ENCODE results near the gene AUP1. TPM values are rescaled to one million over a fixed set of nuclear protein-coding genes. Genes with fewer than 3 reads are reported as not detected.
A peak's percentile ranks its signal among the peaks of the same experiment; 100 is the strongest.

The AUP1 gene
- total RNA-seq, 4 donors from 2014 or later = 62.7 to 92.1 (median 86.2) TPM

- Histone ChIP-seq H3K36me3 (peaks cover 0 to 22% of the 10 kb centered on the region in 2 donors), H3K4me1 (peaks cover 0 to 56% (median 18%) of the 10 kb centered on the region in 3 donors), H3K27me3 (peaks cover 76% of the 10 kb centered on the region), H3K9me3 (no peaks in the 10 kb centered on the region), H3K27ac (peak within 1 kb of the TSS; percentile 96 to 99 (median 96)), H3K4me3 (peak within 1 kb of the TSS; percentile 86 to 92)
- peak in 2 of 4 experiments; percentile 3 to 40 for TF ChIP-seq CTCF (IDR thresholded peaks at IDR 0.05)
- TF ChIP-seq POLR2AphosphoS5 (IDR thresholded peaks at IDR 0.05) = peak; percentile 76
- TF ChIP-seq POLR2A (IDR thresholded peaks at IDR 0.05) = peak; percentile 35 to 51
- no peak for TF ChIP-seq EP300 (IDR thresholded peaks at IDR 0.05)
- WGBS, 2 donors (ENCODE audit: low coverage in 1 of 2) = no CpG with 5 or more reads among the region's 56 CpGs
- ATAC-seq = peak; percentile 97
Observed at GRCh38 chr2:74507145-74507925, 22.2 kb downstream of the AUP1 start, which contains the start of gene PCGF1. PCGF1 (minus strand) TSS chr2:74507695; CDS start chr2:74507668, 27 bp downstream.

- peaks cover 76% of the 10 kb centered on the region for H3K27me3 ChIP-seq
- peaks cover 0 to 22% of the 10 kb centered on the region in 2 donors for H3K36me3 ChIP-seq
- TF ChIP-seq CTCF (IDR thresholded peaks at IDR 0.05) (no peak), POLR2A (IDR thresholded peaks at IDR 0.05) (no peak), POLR2AphosphoS5 (IDR thresholded peaks at IDR 0.05) (no peak), EP300 (IDR thresholded peaks at IDR 0.05) (no peak)
- H3K27ac ChIP-seq = no peak overlapping the region
- H3K4me1 ChIP-seq = peaks cover 0 to 60% (median 18%) of the 10 kb centered on the region in 3 donors
- WGBS, 2 donors (ENCODE audit: low coverage in 1 of 2) = 92 to 100% methylated on average over 3 to 5 of the region's 14 CpGs
- H3K4me3 ChIP-seq = no peak overlapping the region
- no peak for ATAC-seq
- H3K9me3 ChIP-seq = no peaks in the 10 kb centered on the region
Observed at GRCh38 chr2:74505448-74506246, 23.9 kb downstream of the AUP1 start.

GRCh38 chr2:74504591-74504990 lies 24.9 kb downstream of the AUP1 start:
- H3K27me3 ChIP-seq = peaks cover 76% of the 10 kb centered on the region
- ATAC-seq = no peak
- H3K36me3 ChIP-seq = peaks cover 0 to 22% of the 10 kb centered on the region in 2 donors
- H3K27ac ChIP-seq = no peak overlapping the region
- no peaks in the 10 kb centered on the region for H3K9me3 ChIP-seq
- no peak overlapping the region for H3K4me3 ChIP-seq
- 100% methylated on average over 3 of the region's 3 CpGs; no CpG with 5 or more reads in 1 of the 2 donors for WGBS, 2 donors (ENCODE audit: low coverage in 1 of 2)
- TF ChIP-seq POLR2A (IDR thresholded peaks at IDR 0.05) = no peak
- no peak for TF ChIP-seq CTCF (IDR thresholded peaks at IDR 0.05)
- TF ChIP-seq EP300 (IDR thresholded peaks at IDR 0.05) = no peak
- TF ChIP-seq POLR2AphosphoS5 (IDR thresholded peaks at IDR 0.05) = no peak
- peaks cover 0 to 65% (median 20%) of the 10 kb centered on the region in 3 donors for H3K4me1 ChIP-seq

GRCh38 chr2:74503506-74504475 lies 25.7 kb downstream of the AUP1 start:
- no peak for TF ChIP-seq POLR2AphosphoS5 (IDR thresholded peaks at IDR 0.05)
- no peak for TF ChIP-seq EP300 (IDR thresholded peaks at IDR 0.05)
- TF ChIP-seq POLR2A (IDR thresholded peaks at IDR 0.05) = no peak
- no peak for TF ChIP-seq CTCF (IDR thresholded peaks at IDR 0.05)
- Histone ChIP-seq H3K9me3 (no peaks in the 10 kb centered on the region), H3K27me3 (peaks cover 79% of the 10 kb centered on the region), H3K4me1 (peaks cover 0 to 73% (median 28%) of the 10 kb centered on the region in 3 donors), H3K4me3 (peak overlapping the region; percentile 21 to 57), H3K27ac (peak overlapping the region in 3 of 4 donors; percentile 55 to 81 (median 65)), H3K36me3 (peaks cover 0 to 22% of the 10 kb centered on the region in 2 donors)
- ATAC-seq = no peak
- WGBS, 2 donors (ENCODE audit: low coverage in 1 of 2) = 67 to 78% methylated on average over 5 to 15 of the region's 45 CpGs

Data from gastroesophageal sphincter (tissue), 4 donors.